GM21723 (cell line): ENCODE data around the gene KITLG.
"Not testable (repeated sequence)": the region's sequence is repeated elsewhere in the genome, so short reads cannot be mapped to it uniquely, and the experiment has no call there.

Experiments used
- ATAC-seq: cut with Tn5 transposase; IDR thresholded peaks from one replicate; pipeline ENCODE4 v1.9.1; 2021; ENCODE audit warnings: mild to moderate bottlenecking, moderate library complexity; ENCODE audit not compliant: unreplicated experiment

The KITLG gene

DNA sequence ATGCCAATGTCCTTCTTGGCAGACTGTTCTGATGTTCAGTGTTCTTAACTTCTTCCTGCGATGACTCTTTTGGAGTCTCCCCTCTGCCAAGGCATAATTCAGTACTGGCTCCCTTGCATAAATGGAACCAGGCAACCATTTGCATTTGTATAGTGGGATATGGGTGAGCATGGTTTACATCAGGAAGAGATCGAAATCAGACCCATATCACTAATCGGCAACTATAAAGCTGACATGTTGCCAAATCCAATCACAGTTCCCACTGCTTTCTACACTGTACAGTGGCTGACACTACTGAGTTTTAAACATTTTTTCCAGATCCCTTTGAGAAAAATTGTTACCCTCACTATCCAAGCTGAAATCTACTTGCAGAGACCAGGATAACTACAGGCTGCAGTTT is 83.8 kb downstream of the KITLG start:
- ATAC-seq = no peak

DNA sequence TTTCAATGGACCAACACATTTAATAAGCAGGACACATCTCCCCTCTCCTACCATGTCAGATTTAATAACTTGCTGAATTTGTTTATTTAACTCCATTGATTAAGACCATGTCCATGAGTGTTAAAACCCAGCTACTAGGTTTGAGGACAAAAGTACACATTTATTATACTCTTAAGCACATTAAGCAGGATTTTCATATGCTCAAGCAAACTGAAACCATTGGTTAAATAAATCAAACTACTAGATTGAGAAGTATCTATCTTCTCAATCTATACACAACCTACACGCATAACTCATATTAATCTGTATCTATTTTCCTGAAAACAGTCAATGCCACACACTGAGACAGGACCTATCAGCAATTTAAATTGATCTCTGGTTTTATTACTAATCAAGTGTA is 85.2 kb downstream of the KITLG start:
- ATAC-seq = no peak

DNA sequence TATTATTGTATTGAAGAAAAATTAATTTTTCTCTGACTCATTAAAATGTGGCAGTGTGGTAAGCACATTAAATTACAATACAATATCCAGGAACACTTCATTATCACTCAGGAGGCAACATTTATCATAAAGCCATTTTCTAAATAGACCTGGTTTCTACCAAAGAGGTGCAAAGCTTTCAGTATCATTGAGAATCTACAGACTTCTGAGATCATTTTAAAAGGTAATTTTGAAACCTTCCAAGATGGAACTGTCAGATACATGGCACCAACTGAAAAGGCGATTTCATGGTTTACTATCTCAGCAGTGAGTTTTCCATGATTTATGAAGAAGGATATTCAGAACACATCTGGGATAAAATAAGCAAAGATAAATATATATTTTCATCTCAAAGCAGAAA is 85.8 kb downstream of the KITLG start:
- no peak for ATAC-seq

DNA sequence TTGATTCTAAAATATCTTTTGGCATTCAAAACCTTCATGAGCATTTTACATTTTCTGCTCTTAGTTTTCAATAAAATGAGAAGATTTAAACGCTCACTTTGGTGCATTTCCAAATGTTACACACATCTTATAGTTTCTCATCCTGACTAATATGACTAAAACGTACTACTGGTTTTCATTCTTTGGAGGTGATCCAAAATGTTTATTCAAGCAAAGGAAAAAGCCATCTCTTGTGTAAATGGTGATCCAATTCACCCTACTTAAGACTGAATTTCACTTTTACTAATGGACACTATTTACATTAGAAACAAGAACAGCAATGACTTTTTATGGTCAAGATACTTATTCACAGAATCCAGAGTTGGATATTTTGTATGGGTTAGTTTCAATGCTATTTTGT is 86.6 kb downstream of the KITLG start:
- no peak for ATAC-seq

DNA sequence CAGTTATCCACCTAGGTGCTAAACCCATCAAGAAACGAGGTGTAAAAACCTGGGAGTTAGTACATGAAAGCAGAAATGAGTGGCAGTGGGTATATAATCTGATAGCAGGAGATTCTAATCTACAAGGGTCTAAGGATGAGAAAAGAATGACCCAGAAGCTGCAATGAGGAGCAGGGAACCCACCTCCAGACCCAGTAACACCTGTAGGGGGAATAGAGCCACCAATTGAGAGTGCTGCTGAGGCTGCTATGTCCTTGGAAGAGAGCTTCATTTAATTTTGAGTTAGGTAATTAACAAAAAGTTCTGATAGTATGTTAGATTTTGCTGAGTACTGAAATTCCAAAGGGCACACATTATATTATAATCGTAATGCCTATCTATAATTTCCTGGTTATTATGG is 89.8 kb downstream of the KITLG start:
- no peak for ATAC-seq

DNA sequence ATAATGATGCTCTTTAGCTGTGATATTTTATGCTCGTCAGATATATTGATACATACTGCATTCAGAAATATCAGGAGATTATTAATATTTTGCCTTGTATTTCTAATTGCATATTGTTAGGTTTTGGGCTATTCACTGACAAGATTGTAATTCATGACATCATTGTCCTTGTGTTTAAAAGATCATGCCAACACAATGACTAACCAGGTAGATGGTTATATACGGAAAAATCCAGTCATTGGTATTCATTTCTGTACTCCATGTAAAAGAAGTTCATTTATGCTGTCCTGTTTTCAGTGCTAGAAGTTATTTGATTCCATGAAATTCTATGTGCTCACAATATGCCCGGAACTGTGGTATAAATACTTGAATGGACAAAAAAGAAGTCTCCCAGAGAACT is 107.5 kb downstream of the KITLG start:
- ATAC-seq = no peak

DNA sequence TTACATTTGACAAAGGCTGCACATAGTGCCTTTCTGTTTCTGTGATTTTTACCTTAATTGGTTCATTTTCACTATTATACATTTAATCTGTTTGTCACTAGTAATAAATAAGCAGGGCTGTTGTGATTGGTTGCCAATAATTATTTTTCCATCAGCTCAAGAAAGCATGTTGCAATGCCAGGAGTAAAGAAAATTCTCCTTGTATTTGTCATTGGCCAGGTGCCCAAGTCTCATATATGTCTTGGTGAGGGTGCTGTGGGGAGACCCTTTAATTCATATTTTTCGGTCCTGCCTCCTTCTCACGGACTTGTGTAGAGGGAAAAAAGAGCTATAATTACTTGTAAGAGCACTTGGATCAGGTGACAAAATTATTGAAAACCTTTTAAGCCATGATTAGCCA is 108.0 kb downstream of the KITLG start:
- ATAC-seq = no peak

DNA sequence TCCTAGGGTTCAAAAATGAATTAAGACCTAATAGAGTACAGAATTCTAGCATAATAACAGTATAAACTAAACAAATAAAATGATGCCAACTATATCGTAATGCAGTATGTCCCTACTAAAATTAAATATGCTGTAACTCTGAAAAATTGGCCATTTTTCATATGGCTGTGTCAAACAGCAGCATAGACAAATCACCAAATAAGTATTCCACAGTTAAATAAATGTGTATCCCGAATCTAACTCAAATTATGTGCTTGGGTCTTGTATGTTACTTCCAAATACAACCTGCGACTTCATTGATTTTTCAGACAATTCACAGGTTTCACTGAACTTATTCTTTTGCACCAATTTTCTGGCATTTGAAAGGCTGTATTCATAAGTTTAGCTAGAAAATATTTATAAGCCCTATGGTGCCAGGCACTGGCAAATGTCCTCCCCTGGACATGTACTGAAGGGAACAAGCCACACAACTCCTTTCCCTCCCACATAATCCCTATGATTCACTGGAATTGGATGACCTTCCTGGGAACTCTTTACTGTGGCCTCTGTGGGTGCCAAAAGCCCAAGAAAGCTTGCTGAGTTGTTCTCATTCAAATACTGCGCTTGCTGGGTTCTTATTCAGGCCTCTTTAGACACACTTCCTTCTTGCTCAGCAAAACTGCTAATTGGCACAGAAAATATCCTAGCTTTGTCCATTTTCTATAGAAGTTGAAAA is 108.8 kb downstream of the KITLG start:
- ATAC-seq = no peak

DNA sequence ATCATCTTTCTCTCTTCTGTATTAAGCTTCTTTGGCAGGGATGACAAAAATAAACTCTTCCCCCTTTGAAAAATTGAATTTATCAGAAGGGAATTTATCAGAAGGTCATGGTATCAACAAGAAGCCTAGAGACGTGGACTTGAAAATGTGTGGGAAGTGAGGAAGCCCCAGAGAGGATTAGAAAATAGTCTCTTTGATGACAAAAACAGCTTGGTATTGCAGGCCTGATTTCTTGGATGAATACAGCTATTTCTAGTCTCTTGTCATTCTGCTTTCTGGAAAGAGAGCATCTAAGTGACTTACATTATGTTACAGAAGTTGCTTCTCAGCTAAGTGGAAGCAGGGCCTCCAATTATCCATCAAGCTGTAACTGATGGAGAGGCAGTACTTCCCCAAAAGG is 111.1 kb downstream of the KITLG start:
- no peak for ATAC-seq

DNA sequence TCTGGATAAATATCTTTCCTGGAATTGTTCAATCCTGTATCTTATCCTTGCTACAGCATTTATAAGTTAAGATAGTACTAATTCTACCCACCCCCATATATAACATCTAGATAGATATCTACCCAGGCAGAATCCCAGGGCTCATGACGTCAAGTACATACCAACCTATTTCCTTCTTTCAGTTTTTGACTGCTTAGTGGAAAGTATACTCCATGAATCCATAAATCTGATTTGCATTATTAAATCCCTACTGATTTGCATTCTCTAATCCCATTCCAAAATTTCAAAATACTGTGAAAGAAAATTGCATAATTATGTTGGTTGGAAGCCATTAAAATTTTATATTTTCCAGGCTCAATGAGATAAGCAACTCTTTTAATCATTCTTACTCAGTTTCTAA is 111.7 kb downstream of the KITLG start:
- no peak for ATAC-seq

DNA sequence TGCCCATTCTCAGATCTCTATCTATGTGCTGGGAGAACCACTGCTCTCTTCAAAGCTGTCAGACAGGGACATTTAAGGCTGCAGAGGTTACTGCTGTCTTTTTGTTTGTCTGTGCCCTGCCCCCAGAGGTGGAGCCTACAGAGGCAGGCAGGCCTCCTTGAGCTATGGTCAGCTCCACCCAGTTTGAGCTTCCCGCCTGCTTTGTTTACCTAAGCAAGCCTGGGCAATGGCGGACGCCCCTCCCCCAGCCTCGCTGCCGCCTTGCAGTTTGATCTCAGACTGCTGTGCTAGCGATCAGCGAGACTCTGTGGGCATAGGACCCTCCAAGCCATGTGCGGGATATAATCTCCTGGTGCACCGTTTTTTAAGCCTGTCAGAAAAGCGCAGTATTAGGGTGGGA is 113.6 kb downstream of the KITLG start:
- not testable (repeated sequence) for ATAC-seq

DNA sequence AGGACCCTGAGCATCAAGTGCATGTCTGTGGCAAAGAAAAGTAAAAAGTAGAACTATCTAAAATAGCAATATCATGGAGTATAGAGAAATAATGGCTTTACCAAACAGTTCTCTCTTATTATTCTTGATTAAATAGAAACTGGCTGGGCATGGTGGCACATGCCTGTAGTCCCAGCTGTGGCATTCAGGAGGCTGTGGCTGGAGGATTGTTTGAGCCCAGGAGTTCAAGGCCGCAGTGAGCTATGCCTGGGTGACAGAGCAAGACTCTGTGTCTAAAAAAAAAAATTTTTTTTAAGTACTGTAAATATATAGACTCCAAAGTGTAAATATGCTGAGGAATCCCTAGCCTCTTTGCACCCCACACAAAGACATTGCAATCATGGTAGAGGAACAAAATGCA is 121.9 kb downstream of the KITLG start:
- no peak for ATAC-seq

DNA sequence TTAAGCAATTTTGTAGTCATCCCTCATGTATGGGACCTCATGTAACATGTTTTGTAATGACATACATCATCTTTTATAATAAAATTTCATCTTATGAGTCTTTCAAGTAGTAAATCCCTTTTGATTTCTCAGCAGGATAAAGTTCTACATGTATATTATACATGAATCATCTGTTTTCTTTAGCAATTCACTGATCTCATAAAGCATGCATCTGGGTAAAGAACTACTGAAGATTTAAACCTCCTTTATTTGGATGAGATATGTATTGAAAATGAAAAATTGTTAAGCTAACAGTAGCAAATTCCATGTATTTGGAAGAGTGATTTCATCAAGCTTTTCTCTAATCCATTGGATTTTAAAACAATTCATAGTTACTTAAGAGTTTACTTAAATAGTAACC is 126.9 kb downstream of the KITLG start:
- ATAC-seq = no peak

DNA sequence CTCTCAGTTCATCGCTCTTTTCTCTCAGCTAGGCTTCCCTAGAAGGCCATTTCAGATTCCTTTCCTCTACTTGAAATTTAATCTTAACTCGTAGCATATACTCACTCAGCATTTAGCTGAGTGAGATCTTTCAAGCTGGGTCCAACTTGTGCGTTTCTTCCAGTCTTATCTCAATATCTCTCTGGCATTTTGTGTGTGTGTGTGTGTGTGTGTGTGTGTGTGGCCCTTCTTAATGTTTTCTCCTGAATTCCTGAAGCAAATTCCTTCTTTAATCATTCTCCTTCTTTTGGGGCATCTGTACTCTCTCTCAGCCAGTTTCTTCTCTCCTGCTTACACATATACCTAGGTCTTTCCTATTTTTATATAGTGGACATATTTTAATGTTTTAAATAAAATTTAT is 129.1 kb downstream of the KITLG start:
- no peak for ATAC-seq

DNA sequence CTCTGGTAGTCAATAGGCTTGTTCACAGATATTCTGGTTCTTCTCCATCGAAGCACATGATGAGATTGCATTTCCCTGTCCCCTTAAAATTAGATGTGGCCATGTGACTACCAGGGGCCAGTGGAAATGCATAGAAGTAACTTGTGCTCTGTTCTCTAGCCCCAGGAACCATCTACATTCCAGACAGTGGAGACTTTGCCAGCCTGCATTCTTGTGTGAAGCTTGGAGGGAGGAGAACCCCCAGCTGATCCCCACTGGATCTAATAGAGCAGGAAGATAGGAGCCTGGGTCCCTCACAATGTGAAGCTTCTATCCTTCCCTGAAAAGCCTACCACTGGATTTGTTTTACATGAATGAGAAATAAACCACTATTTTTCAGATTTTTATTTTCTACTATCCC is 130.1 kb downstream of the KITLG start:
- ATAC-seq = no peak

DNA sequence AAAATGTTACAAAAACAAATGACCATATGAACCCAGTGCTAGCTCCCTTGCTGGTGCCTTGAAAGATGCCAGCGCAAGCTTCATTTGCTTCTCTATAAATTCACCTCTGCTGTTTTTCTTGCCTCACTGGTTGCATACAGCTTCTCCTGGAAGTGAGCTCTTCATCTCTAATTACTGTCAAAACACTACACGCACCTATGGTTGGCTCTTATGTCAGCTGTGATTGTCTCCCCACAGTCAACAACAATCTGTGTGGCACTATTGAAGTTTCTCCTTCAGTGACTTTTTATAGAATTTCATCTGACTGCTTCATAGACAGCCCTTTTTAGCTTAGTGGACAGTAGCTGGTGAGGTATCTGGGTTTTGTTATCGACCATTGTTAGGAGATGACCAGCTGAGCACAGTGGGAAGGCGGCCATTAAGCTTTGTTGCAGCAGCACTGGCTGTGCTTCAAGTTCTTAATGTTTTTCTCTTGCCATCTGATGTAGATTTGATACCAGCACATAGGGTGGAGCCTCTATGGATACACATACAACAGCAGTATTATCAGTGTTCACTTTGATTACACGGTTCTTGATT is 131.8 kb downstream of the KITLG start:
- ATAC-seq = no peak

DNA sequence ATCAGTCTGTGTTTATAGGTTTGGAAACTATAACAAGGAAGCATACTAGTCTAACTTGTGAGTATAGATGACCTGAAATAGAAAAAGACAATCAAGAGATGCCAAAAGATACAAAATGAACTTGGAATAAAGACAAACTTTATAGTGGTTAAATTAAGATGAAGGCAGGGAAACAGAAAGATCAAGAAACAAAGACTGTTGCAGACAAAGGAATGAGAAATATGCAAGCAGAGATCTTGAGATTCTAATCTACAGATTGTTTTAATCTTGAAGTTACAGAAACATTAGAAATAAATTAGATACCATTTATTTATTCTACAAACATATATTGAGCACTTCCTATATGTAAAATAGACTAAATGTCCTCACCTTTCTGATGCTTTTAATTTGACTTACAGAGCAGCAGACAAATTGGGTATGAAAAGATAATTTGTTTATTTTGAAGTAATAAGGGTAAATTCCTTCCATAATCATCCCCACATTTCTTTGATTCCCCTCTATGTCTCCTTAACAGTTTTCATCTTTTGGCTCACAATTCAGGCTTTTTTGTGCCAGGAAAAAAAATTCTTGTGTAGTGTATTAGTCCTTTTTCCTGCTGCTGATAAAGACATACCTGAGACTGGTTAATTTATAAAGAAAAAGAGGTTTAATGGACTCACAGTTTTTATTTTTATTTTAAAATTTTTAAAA is 134.4 kb downstream of the KITLG start:
- no peak for ATAC-seq

DNA sequence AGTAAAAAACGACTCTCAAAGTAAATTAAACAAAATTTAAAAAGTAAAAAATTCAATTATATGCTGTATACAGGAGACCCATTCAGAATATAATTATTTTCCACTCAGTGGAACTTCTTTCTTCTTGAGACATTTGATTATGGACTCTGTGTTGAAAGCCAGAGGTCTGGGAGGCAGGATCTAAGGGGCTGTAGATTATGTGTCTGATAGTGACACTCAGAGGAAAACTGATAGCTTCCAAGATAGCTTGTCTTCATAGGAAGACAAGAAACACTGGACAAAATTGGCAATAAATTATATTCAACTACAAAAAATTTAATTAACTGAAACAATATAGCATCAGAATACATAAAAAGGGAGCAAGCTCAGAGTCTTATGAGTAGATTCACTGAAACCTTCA is 135.8 kb downstream of the KITLG start:
- no peak for ATAC-seq
